ENCODE measurements around the gene VOPP1. TPM values are rescaled to one million over a fixed set of nuclear protein-coding genes. Genes with fewer than 3 reads are reported as not detected.

The VOPP1 gene
- total RNA-seq, 1 experiment from 2014 or later: 21.6 TPM

GRCh38 chr7:55517936-55518689 lies 54.2 kb downstream of the VOPP1 start:
- no peak overlapping the region for H3K9ac ChIP-seq (ENCODE audit: low read length)
- H2AFZ ChIP-seq (ENCODE audit: low read length): no peak overlapping the region
- H3K9me3 ChIP-seq (ENCODE audit: low read length): no peaks in the 10 kb centered on the region
- H3K4me2 ChIP-seq (ENCODE audit: low read depth, low read length, poor library complexity, severe bottlenecking): no peak overlapping the region
- no peak for DNase-seq
- H3K27me3 ChIP-seq (ENCODE audit: low read length): no peaks in the 10 kb centered on the region
- H4K20me1 ChIP-seq (ENCODE audit: insufficient read depth, low read depth, low read length): peaks cover 16% of the 10 kb centered on the region; the same call in 1 of the 2 replicates
- H3K79me2 ChIP-seq (ENCODE audit: low read length): no peaks in the 10 kb centered on the region
- no peak overlapping the region for H3K4me3 ChIP-seq (ENCODE audit: low read length)
- H3K4me1 ChIP-seq (ENCODE audit: low read length): 0 out of 2 replicates have a peak, but pooled peaks cover 4% of the 10 kb centered on the region
- H3K9me2 ChIP-seq (replicated peaks; ENCODE audit: insufficient read depth, low read length): no peaks in the 10 kb centered on the region
- no peak overlapping the region for H3K27ac ChIP-seq (ENCODE audit: low read length)
- no peaks in the 10 kb centered on the region for H3K36me3 ChIP-seq (ENCODE audit: insufficient read depth, low read length)

- H3K27ac ChIP-seq (ENCODE audit: low read length): no peak overlapping the region
- 0 out of 2 replicates have a peak, but pooled peaks cover 4% of the 10 kb centered on the region for H3K4me1 ChIP-seq (ENCODE audit: low read length)
- H3K9me2 ChIP-seq (replicated peaks; ENCODE audit: insufficient read depth, low read length): no peaks in the 10 kb centered on the region
- H3K4me3 ChIP-seq (ENCODE audit: low read length): no peak overlapping the region
- H3K4me2 ChIP-seq (ENCODE audit: low read depth, low read length, poor library complexity, severe bottlenecking): no peak overlapping the region
- no peak overlapping the region for H3K9ac ChIP-seq (ENCODE audit: low read length)
- H3K36me3 ChIP-seq (ENCODE audit: insufficient read depth, low read length): no peaks in the 10 kb centered on the region
- H3K79me2 ChIP-seq (ENCODE audit: low read length): no peaks in the 10 kb centered on the region
- H2AFZ ChIP-seq (ENCODE audit: low read length): no peak overlapping the region
- H4K20me1 ChIP-seq (ENCODE audit: insufficient read depth, low read depth, low read length): peaks cover 14% of the 10 kb centered on the region; the same call in 1 of the 2 replicates
- no peaks in the 10 kb centered on the region for H3K9me3 ChIP-seq (ENCODE audit: low read length)
- no peak for DNase-seq
- H3K27me3 ChIP-seq (ENCODE audit: low read length): no peaks in the 10 kb centered on the region
These were observed 55.1 kb downstream of the VOPP1 start for GRCh38 chr7:55517191-55517633.

GRCh38 chr7:55516409-55516808 lies 55.9 kb downstream of the VOPP1 start:
- Histone ChIP-seq H3K4me3 (ENCODE audit: low read length) (no peak overlapping the region), H3K9me3 (ENCODE audit: low read length) (no peaks in the 10 kb centered on the region), H3K9me2 (replicated peaks; ENCODE audit: insufficient read depth, low read length) (no peaks in the 10 kb centered on the region), H3K36me3 (ENCODE audit: insufficient read depth, low read length) (no peaks in the 10 kb centered on the region), H2AFZ (ENCODE audit: low read length) (no peak overlapping the region), H3K4me1 (ENCODE audit: low read length) (0 out of 2 replicates have a peak, but pooled peaks cover 4% of the 10 kb centered on the region), H3K9ac (ENCODE audit: low read length) (no peak overlapping the region), H3K27me3 (ENCODE audit: low read length) (no peaks in the 10 kb centered on the region), H3K27ac (ENCODE audit: low read length) (no peak overlapping the region), H3K79me2 (ENCODE audit: low read length) (no peaks in the 10 kb centered on the region), H3K4me2 (ENCODE audit: low read depth, low read length, poor library complexity, severe bottlenecking) (no peak overlapping the region), H4K20me1 (ENCODE audit: insufficient read depth, low read depth, low read length) (peaks cover 11% of the 10 kb centered on the region; the same call in 1 of the 2 replicates)
- no peak for DNase-seq

- H3K27me3 ChIP-seq (ENCODE audit: low read length): no peaks in the 10 kb centered on the region
- no peaks in the 10 kb centered on the region for H3K36me3 ChIP-seq (ENCODE audit: insufficient read depth, low read length)
These were observed 56.6 kb downstream of the VOPP1 start for GRCh38 chr7:55515569-55516279.

GRCh38 chr7:55514546-55515265 lies 57.6 kb downstream of the VOPP1 start:
- Histone ChIP-seq H3K79me2 (ENCODE audit: low read length) (no peaks in the 10 kb centered on the region), H3K27me3 (ENCODE audit: low read length) (no peaks in the 10 kb centered on the region), H3K27ac (ENCODE audit: low read length) (no peak overlapping the region), H3K36me3 (ENCODE audit: insufficient read depth, low read length) (no peaks in the 10 kb centered on the region), H3K4me3 (ENCODE audit: low read length) (no peak overlapping the region), H3K4me1 (ENCODE audit: low read length) (0 out of 2 replicates have a peak, but pooled peaks cover 4% of the 10 kb centered on the region), H2AFZ (ENCODE audit: low read length) (no peak overlapping the region), H3K9ac (ENCODE audit: low read length) (no peak overlapping the region), H3K9me2 (replicated peaks; ENCODE audit: insufficient read depth, low read length) (no peaks in the 10 kb centered on the region), H3K9me3 (ENCODE audit: low read length) (no peaks in the 10 kb centered on the region), H4K20me1 (ENCODE audit: insufficient read depth, low read depth, low read length) (peaks cover 4% of the 10 kb centered on the region; the same call in 1 of the 2 replicates), H3K4me2 (ENCODE audit: low read depth, low read length, poor library complexity, severe bottlenecking) (no peak overlapping the region)
- DNase-seq: no peak

More at GRCh38 chr7:55515569-55516279, 56.6 kb downstream of the VOPP1 start:
- Histone ChIP-seq H3K9ac (ENCODE audit: low read length) (no peak overlapping the region), H3K79me2 (ENCODE audit: low read length) (no peaks in the 10 kb centered on the region), H2AFZ (ENCODE audit: low read length) (no peak overlapping the region), H4K20me1 (ENCODE audit: insufficient read depth, low read depth, low read length) (peaks cover 7% of the 10 kb centered on the region; the same call in 1 of the 2 replicates), H3K27ac (ENCODE audit: low read length) (no peak overlapping the region), H3K4me2 (ENCODE audit: low read depth, low read length, poor library complexity, severe bottlenecking) (no peak overlapping the region), H3K9me2 (replicated peaks; ENCODE audit: insufficient read depth, low read length) (no peaks in the 10 kb centered on the region), H3K4me3 (ENCODE audit: low read length) (no peak overlapping the region), H3K4me1 (ENCODE audit: low read length) (0 out of 2 replicates have a peak, but pooled peaks cover 4% of the 10 kb centered on the region), H3K9me3 (ENCODE audit: low read length) (no peaks in the 10 kb centered on the region)
- no peak for DNase-seq

- H3K4me3 ChIP-seq (ENCODE audit: low read length): no peak overlapping the region
These were observed 58.4 kb downstream of the VOPP1 start for GRCh38 chr7:55513868-55514267.

GRCh38 chr7:55512635-55513191 lies 59.6 kb downstream of the VOPP1 start:
- Histone ChIP-seq H3K27ac (ENCODE audit: low read length) (no peak overlapping the region), H3K4me2 (ENCODE audit: low read depth, low read length, poor library complexity, severe bottlenecking) (no peak overlapping the region), H3K36me3 (ENCODE audit: insufficient read depth, low read length) (no peaks in the 10 kb centered on the region)

More at GRCh38 chr7:55513868-55514267, 58.4 kb downstream of the VOPP1 start:
- Histone ChIP-seq H3K36me3 (ENCODE audit: insufficient read depth, low read length) (no peaks in the 10 kb centered on the region), H3K9ac (ENCODE audit: low read length) (no peak overlapping the region), H3K9me3 (ENCODE audit: low read length) (no peaks in the 10 kb centered on the region), H3K9me2 (replicated peaks; ENCODE audit: insufficient read depth, low read length) (no peaks in the 10 kb centered on the region), H3K4me1 (ENCODE audit: low read length) (0 out of 2 replicates have a peak, but pooled peaks cover 4% of the 10 kb centered on the region), H3K79me2 (ENCODE audit: low read length) (no peaks in the 10 kb centered on the region), H3K4me2 (ENCODE audit: low read depth, low read length, poor library complexity, severe bottlenecking) (no peak overlapping the region), H3K27ac (ENCODE audit: low read length) (no peak overlapping the region), H4K20me1 (ENCODE audit: insufficient read depth, low read depth, low read length) (0 out of 2 replicates have a peak, but pooled peaks cover 4% of the 10 kb centered on the region), H2AFZ (ENCODE audit: low read length) (no peak overlapping the region), H3K27me3 (ENCODE audit: low read length) (no peaks in the 10 kb centered on the region)
- no peak for DNase-seq

More at GRCh38 chr7:55512635-55513191, 59.6 kb downstream of the VOPP1 start:
- DNase-seq: no peak
- no peaks in the 10 kb centered on the region for H3K27me3 ChIP-seq (ENCODE audit: low read length)
- H3K9me2 ChIP-seq (replicated peaks; ENCODE audit: insufficient read depth, low read length): no peaks in the 10 kb centered on the region
- no peaks in the 10 kb centered on the region for H3K9me3 ChIP-seq (ENCODE audit: low read length)
- no peak overlapping the region for H3K9ac ChIP-seq (ENCODE audit: low read length)
- 0 out of 2 replicates have a peak, but pooled peaks cover 4% of the 10 kb centered on the region for H3K4me1 ChIP-seq (ENCODE audit: low read length)
- 0 out of 2 replicates have a peak, but pooled peaks cover 4% of the 10 kb centered on the region for H4K20me1 ChIP-seq (ENCODE audit: insufficient read depth, low read depth, low read length)
- H3K79me2 ChIP-seq (ENCODE audit: low read length): no peaks in the 10 kb centered on the region
- H3K4me3 ChIP-seq (ENCODE audit: low read length): no peak overlapping the region
- no peak overlapping the region for H2AFZ ChIP-seq (ENCODE audit: low read length)
